Peyer's patch (tissue), 4 donors: ENCODE results near the gene BTNL9. TPM values are rescaled to one million over a fixed set of nuclear protein-coding genes. Genes with fewer than 3 reads are reported as not detected.

Source experiments
- DNase-seq, 3 donors: peaks; one replicate each; pipeline ENCODE4 v3.0.0-alpha.2; 2017 to 2019
- H3K27ac ChIP-seq, 4 donors: fragments of 200-600 bp; sonication (generic); one replicate each; pipeline ENCODE4 v1.5.1; 2016 to 2019
- H3K27me3 ChIP-seq, 2 donors: fragments of 200-600 bp; sonication (generic); one replicate each; pipeline ENCODE4 v1.5.1; 2019
- H3K36me3 ChIP-seq, 3 donors: fragments of 200-600 bp; sonication (generic); one replicate each; pipeline ENCODE4 v1.5.1; 2016 to 2019
- H3K4me1 ChIP-seq, 4 donors: fragments of 200-600 bp; sonication (generic); one replicate each; pipeline ENCODE4 v1.5.1; 2016 to 2019
- H3K4me3 ChIP-seq, 4 donors: fragments of 200-600 bp; sonication (generic); 1 replicate in 3 of 4; 2 replicates in 1 of 4; pipeline ENCODE4 v1.5.1; 2016 to 2019; ENCODE audit warnings: mild to moderate bottlenecking in 1 of 4
- H3K9me3 ChIP-seq, 4 donors: fragments of 200-600 bp; sonication (generic); one replicate each; pipeline ENCODE4 v1.5.1; 2016 to 2019; ENCODE audit warnings: mild to moderate bottlenecking in 1 of 4
- POLR2A ChIP-seq, 2 donors: fragments of 450-650 bp; IDR thresholded peaks; one replicate each; pipeline ENCODE4 v1.5.1; 2017; ENCODE audit warnings: antibody characterized with exemption in 2 of 2, mild to moderate bottlenecking in 2 of 2, moderate library complexity in 2 of 2
- total RNA-seq, 4 donors: library from RNA; depleted of rRNA; stranded (reverse); fragments of >200 nt; gene quantifications; one replicate each; pipeline ENCODE4 v1.1.0, GENCODE V29; 2016
- TF ChIP-seq, protein P1 (sequence below), 6 experiments: fragments of 450-650 bp in 4 of 6; fragments of 200-600 bp in 2 of 6; sonication (generic) in 1 of 6; IDR thresholded peaks; one replicate each; pipeline ENCODE4 v1.5.1; 2017 to 2019; ENCODE audit warnings: antibody characterized with exemption in 6 of 6, mild to moderate bottlenecking in 3 of 6, moderate library complexity in 1 of 6

BTNL9 gene
- total RNA-seq, 4 donors from 2014 or later, result 5.3 to 48.7 (median 8.7) TPM

DNA sequence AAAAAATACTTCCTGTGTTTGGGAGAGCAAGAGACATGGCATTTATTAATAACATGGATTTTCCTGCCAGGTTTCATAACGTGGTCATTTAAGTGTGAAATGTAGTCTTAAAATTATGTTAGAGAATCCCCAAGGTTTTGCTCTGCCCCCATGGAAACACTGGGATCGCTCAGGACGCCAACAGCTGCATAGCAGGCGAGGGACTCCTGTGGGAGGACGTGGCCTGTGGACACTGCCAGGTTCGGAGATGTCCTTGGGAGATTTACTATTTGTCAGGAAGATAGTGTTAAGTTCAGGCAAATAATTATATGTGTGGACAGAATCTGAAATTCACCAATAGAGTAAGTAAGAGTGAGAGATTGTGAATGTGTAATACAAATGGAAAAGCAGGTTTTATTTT is 977 bp downstream of the BTNL9 start:
- no peaks in the 10 kb centered on the region for H3K27me3 ChIP-seq
- TF ChIP-seq, protein P1, sequence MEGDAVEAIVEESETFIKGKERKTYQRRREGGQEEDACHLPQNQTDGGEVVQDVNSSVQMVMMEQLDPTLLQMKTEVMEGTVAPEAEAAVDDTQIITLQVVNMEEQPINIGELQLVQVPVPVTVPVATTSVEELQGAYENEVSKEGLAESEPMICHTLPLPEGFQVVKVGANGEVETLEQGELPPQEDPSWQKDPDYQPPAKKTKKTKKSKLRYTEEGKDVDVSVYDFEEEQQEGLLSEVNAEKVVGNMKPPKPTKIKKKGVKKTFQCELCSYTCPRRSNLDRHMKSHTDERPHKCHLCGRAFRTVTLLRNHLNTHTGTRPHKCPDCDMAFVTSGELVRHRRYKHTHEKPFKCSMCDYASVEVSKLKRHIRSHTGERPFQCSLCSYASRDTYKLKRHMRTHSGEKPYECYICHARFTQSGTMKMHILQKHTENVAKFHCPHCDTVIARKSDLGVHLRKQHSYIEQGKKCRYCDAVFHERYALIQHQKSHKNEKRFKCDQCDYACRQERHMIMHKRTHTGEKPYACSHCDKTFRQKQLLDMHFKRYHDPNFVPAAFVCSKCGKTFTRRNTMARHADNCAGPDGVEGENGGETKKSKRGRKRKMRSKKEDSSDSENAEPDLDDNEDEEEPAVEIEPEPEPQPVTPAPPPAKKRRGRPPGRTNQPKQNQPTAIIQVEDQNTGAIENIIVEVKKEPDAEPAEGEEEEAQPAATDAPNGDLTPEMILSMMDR (IDR thresholded peaks at IDR 0.05), result no peak
- TF ChIP-seq POLR2A (IDR thresholded peaks at IDR 0.05), result no peak
- no peaks in the 10 kb centered on the region for H3K4me1 ChIP-seq
- H3K27ac ChIP-seq, result peak overlapping the region in 1 of 4 donors; percentile 11
- H3K36me3 ChIP-seq, result no peaks in the 10 kb centered on the region
- no peaks in the 10 kb centered on the region for H3K9me3 ChIP-seq
- no peak overlapping the region for H3K4me3 ChIP-seq
- no peak for DNase-seq

DNA sequence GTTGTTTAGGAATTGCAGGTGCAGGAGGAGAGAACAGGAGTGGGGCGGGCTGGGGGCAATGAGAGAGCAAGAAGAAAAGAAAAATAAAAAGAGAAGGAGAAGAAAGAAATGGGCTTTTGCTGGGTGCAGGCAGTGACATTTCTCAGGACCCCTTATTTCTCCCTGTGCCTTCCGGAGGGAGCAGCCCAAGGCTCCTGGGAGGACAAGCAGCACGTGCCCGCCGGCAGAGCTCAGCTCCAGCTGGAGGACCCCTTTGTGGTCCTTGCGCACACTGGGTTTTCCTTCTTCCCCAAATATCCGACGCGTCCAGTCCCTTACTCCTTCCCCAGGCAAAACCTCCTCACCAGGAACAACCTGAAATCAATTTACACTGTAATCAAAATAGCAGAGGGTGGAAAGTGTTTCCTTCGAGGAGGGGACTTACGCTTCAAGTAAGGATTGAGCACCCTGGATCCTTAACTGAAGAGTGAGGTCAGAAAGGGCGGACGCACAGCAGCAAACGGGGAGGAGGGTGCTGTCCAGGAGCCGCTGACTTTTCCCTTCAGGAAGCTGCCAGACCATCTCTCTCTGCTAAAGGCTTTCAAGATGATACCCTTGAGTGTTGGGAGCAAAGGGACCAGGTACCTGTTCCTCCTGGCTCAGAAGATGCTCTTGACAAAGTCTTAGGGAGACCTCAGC is 2.1 kb downstream of the BTNL9 start:
- Histone ChIP-seq H3K36me3 (no peaks in the 10 kb centered on the region), H3K4me3 (no peak overlapping the region), H3K27ac (no peak overlapping the region), H3K9me3 (no peaks in the 10 kb centered on the region), H3K4me1 (no peaks in the 10 kb centered on the region), H3K27me3 (no peaks in the 10 kb centered on the region)
- no peak for DNase-seq
- TF ChIP-seq, protein P1 (IDR thresholded peaks at IDR 0.05), result no peak
- no peak for TF ChIP-seq POLR2A (IDR thresholded peaks at IDR 0.05)

DNA sequence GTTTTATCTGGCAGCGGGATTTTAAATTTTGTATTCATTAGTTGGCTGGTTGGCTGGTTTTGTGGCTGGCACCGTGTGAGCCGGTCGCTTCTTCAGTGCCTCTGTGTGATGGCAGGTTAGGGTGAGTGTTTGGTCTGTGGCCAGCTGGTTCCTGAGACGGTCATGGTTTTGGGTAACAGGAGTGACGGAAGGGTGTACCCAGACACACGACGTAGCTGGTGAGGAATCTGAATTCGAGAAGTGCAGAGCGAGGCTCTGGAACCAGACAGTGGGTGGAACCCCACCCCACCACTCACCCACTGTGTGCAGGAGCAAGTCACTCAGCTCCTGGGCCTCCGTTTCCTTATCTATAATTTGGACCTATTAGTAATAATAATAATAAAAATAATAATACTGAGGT is 2.7 kb downstream of the BTNL9 start:
- no peak for TF ChIP-seq POLR2A (IDR thresholded peaks at IDR 0.05)
- TF ChIP-seq, protein P1 (IDR thresholded peaks at IDR 0.05), result no peak
- no peaks in the 10 kb centered on the region for H3K4me1 ChIP-seq
- H3K27ac ChIP-seq, result no peak overlapping the region
- H3K36me3 ChIP-seq, result no peaks in the 10 kb centered on the region
- DNase-seq, result no peak
- no peaks in the 10 kb centered on the region for H3K9me3 ChIP-seq
- H3K27me3 ChIP-seq, result no peaks in the 10 kb centered on the region
- no peak overlapping the region for H3K4me3 ChIP-seq

DNA sequence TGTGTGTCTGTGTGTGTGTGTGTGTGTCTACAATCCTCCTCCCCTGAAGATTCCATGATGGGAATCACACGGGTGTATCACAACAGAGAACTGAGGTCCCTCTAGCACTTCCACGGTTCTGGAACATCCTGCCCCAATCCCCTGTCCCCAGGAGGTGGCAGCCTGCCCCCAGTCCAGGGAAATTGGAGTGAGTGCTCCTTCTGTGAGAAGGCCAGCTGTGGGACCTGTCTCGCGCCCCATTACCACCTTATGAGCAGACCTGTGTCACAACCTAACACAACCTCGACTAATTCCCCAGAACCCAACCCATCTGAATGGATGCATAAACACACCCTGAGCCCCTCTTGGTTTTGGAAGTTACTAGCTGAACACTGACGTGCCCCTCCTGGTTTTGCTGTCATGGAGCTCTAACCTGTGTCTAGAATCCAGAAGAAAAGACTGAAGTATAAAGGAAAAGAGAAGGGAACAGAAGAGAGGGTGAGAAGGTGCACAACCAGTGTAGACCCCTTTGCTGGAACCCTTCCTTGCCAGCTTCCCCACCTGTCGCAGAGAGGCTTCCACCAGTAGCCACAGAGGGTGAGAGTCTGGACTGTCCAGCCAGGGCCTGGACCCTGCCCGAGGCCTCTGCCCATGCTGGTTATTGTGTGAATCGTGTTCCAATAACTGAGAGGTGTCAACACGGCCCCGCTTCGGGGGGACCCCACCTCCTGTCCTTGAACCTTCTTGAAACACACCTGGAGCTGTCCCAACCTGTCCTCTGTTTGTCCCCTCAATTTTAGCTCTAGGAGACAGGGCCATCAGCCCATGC is 3.4 kb downstream of the BTNL9 start:
- no peaks in the 10 kb centered on the region for H3K9me3 ChIP-seq
- H3K27me3 ChIP-seq, result no peaks in the 10 kb centered on the region
- DNase-seq, result peak in 1 of 3 donors; percentile 32
- TF ChIP-seq POLR2A (IDR thresholded peaks at IDR 0.05), result no peak
- TF ChIP-seq, protein P1 (IDR thresholded peaks at IDR 0.05), result peak in 1 of 6 experiments; percentile 6
- H3K4me3 ChIP-seq, result no peak overlapping the region
- H3K27ac ChIP-seq, result peak overlapping the region in 1 of 4 donors; percentile 4
- no peaks in the 10 kb centered on the region for H3K4me1 ChIP-seq
- no peaks in the 10 kb centered on the region for H3K36me3 ChIP-seq

DNA sequence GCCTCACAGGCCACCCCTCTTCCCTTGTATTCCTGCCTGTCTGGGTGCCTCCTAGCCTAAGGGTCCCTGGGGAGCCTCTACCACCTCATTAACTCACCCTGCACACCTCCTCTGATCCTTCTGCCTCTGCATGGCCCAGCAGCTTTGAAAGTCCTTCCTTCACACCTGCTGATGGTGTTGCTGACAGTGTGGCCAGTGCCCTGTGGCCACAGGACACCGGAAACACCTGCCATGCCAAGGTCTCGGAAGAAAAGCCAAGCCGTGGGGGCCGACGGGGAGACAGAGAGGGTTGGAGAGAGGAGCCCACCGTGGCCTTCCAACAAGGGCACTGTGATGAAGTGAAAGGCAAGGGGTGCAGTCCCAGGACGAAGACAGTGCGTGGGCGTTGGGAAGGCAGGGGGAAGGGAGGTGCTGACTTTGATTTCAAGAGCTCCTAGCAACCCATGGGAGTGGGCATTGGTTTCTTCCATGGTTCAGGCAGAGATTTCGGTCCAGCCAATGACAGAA is 4.1 kb downstream of the BTNL9 start:
- H3K27me3 ChIP-seq, result no peaks in the 10 kb centered on the region
- peak overlapping the region in 1 of 4 donors; percentile 4 for H3K27ac ChIP-seq
- no peaks in the 10 kb centered on the region for H3K36me3 ChIP-seq

More for the DNA sequence above, 4.1 kb downstream of the BTNL9 start:
- peak in 1 of 3 donors; percentile 35 for DNase-seq
- H3K9me3 ChIP-seq, result no peaks in the 10 kb centered on the region
- no peak overlapping the region for H3K4me3 ChIP-seq
- TF ChIP-seq, protein P1 (IDR thresholded peaks at IDR 0.05), result no peak
- no peak for TF ChIP-seq POLR2A (IDR thresholded peaks at IDR 0.05)
- no peaks in the 10 kb centered on the region for H3K4me1 ChIP-seq
